Measurements from ENCODE around the gene IQGAP1. TPM values are rescaled to one million over a fixed set of nuclear protein-coding genes. Genes with fewer than 3 reads are reported as not detected.
"Not testable (repeated sequence)": the region's sequence is repeated elsewhere in the genome, so short reads cannot be mapped to it uniquely, and the experiment has no call there.

Gene IQGAP1
- 45.6 TPM for total RNA-seq
- long read RNA-seq, full-length matches to known transcripts: 1 of 19 reads
- long read RNA-seq, partial matches to known transcripts: 13 of 19 reads
- long read RNA-seq, other reads (novel, unspliced or antisense): 5 of 19 reads

- intact Hi-C loops (cut with DNase I): no loop called here
Observed at GRCh38 chr15:90387534-90388461, at the start of gene IQGAP1. Gene IQGAP1, plus strand, starts transcription at chr15:90388242. Its CDS starts 100 bp downstream, at chr15:90388342.

GRCh38 chr15:90338532-90338931 lies 49.5 kb upstream of the IQGAP1 start:
- DNase-seq (ENCODE audit: low spot score): no peak
- intact Hi-C loops (cut with DNase I): no loop called here

More at GRCh38 chr15:90387534-90388461, at the start of gene IQGAP1:
- peak; percentile 99 for DNase-seq (ENCODE audit: low spot score)

- intact Hi-C loops (cut with DNase I): no loop called here
- DNase-seq (ENCODE audit: low spot score): no peak
Observed at GRCh38 chr15:90340345-90340744, 47.7 kb upstream of the IQGAP1 start.

- intact Hi-C loops (cut with DNase I): no loop called here
- DNase-seq (ENCODE audit: low spot score): no peak
Observed at GRCh38 chr15:90343302-90343790, 44.7 kb upstream of the IQGAP1 start.

- intact Hi-C loops (cut with DNase I): no loop called here
- no peak for DNase-seq (ENCODE audit: low spot score)
Observed at GRCh38 chr15:90344662-90345061, 43.4 kb upstream of the IQGAP1 start.

- no peak for DNase-seq (ENCODE audit: low spot score)
- intact Hi-C loops (cut with DNase I): no loop called here
Observed at GRCh38 chr15:90345857-90346256, 42.2 kb upstream of the IQGAP1 start.

- intact Hi-C loops (cut with DNase I); DNase-seq (ENCODE audit: low spot score): not testable (repeated sequence)
Observed at GRCh38 chr15:90347431-90348065, 40.5 kb upstream of the IQGAP1 start.

GRCh38 chr15:90348456-90348855 lies 39.6 kb upstream of the IQGAP1 start:
- intact Hi-C loops (cut with DNase I): no loop called here
- DNase-seq (ENCODE audit: low spot score): no peak

GRCh38 chr15:90349072-90349471 lies 39.0 kb upstream of the IQGAP1 start:
- intact Hi-C loops (cut with DNase I): no loop called here

GRCh38 chr15:90349821-90350220 lies 38.2 kb upstream of the IQGAP1 start:
- intact Hi-C loops (cut with DNase I): no loop called here
- no peak for DNase-seq (ENCODE audit: low spot score)

More at GRCh38 chr15:90349072-90349471, 39.0 kb upstream of the IQGAP1 start:
- no peak for DNase-seq (ENCODE audit: low spot score)

GRCh38 chr15:90351479-90352106 lies 36.4 kb upstream of the IQGAP1 start:
- no peak for DNase-seq (ENCODE audit: low spot score)
- intact Hi-C loops (cut with DNase I): no loop called here

GRCh38 chr15:90352107-90352893 lies 35.7 kb upstream of the IQGAP1 start, which contains the start of gene ZNF774:
Gene ZNF774, plus strand, starts transcription at chr15:90352284. Its CDS starts 2,377 bp downstream, at chr15:90354661.
- DNase-seq (ENCODE audit: low spot score): peak; percentile 94
- intact Hi-C loops (cut with DNase I): no loop called here

- DNase-seq (ENCODE audit: low spot score): no peak
Observed at GRCh38 chr15:90354986-90355385, 33.1 kb upstream of the IQGAP1 start.

GRCh38 chr15:90358124-90359033 lies 29.7 kb upstream of the IQGAP1 start:
- intact Hi-C loops (cut with DNase I): no loop called here
- DNase-seq (ENCODE audit: low spot score): no peak

More at GRCh38 chr15:90354986-90355385, 33.1 kb upstream of the IQGAP1 start:
- intact Hi-C loops (cut with DNase I): no loop called here

GRCh38 chr15:90360746-90361145 lies 27.3 kb upstream of the IQGAP1 start:
- intact Hi-C loops (cut with DNase I): no loop called here
- DNase-seq (ENCODE audit: low spot score): no peak

- intact Hi-C loops (cut with DNase I): loop anchor here (1.0 kb wide), 1 partner anchor 119 kb away; no protein-coding TSS in a partner anchor
Observed at GRCh38 chr15:90362936-90363212, 25.2 kb upstream of the IQGAP1 start.

GRCh38 chr15:90364251-90364650 lies 23.8 kb upstream of the IQGAP1 start:
- intact Hi-C loops (cut with DNase I): no loop called here
- DNase-seq (ENCODE audit: low spot score): no peak

More at GRCh38 chr15:90362936-90363212, 25.2 kb upstream of the IQGAP1 start:
- DNase-seq (ENCODE audit: low spot score): no peak

- intact Hi-C loops (cut with DNase I): no loop called here
- DNase-seq (ENCODE audit: low spot score): no peak
Observed at GRCh38 chr15:90365414-90366055, 22.5 kb upstream of the IQGAP1 start.
